ENCODE data around the gene CREB3. TPM values are rescaled to one million over a fixed set of nuclear protein-coding genes. Genes with fewer than 3 reads are reported as not detected.

CREB3 gene
- total and polyA plus RNA-seq, 9 donors = 31.2 to 41.5 (median 36.6) TPM

GRCh38 chr9:35750256-35750531, 17.7 kb downstream of the CREB3 start:
- H3K4me1 ChIP-seq (ENCODE audit: insufficient read depth) = peaks cover 22% of the 10 kb centered on the region
- H3K4me3 ChIP-seq = no peak overlapping the region
- no peaks in the 10 kb centered on the region for H3K9me3 ChIP-seq
- H3K36me3 ChIP-seq = no peaks in the 10 kb centered on the region
- H3K27me3 ChIP-seq = no peaks in the 10 kb centered on the region
- TF ChIP-seq EP300 (IDR thresholded peaks at IDR 0.05) (no peak), POLR2A (IDR thresholded peaks at IDR 0.05) (no peak), CTCF (IDR thresholded peaks at IDR 0.05) (no peak)
- no peak for DNase-seq
- intact Hi-C loops (cut with DNase I) = loop anchor here in 1 of 4 donors (10.0 kb wide), 1 partner anchor 1715 kb away; the partner anchor contains the start of gene ZBTB5
- 49 to 61% (median 54%) methylated on average over 4 of the region's 4 CpGs for WGBS, 3 donors
- H3K27ac ChIP-seq = no peak overlapping the region

DNA sequence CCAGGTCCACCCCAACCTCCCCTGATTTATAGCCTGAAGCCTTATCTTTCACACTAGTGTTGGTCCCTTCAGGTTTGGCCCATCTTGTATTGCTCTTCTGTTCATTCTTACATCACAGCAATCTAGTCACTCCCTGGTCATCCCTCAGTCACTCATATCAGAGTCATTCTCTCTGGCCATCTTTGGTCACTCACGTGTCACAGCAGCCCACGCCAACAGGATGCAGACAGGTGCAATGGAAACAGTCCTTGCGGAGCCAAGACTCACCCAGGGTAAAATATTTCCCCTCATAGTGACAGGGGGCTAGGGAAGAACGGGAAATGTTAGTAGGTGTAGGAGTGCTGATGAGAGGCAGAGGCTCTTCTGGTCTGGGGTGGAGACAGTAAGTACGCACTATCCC, 21.0 kb downstream of the CREB3 start:
- 85 to 88% (median 85%) methylated on average over 5 of the region's 5 CpGs for WGBS, 3 donors
- TF ChIP-seq EP300 (IDR thresholded peaks at IDR 0.05) (no peak), CTCF (IDR thresholded peaks at IDR 0.05) (no peak), POLR2A (IDR thresholded peaks at IDR 0.05) (no peak)
- H3K4me1 ChIP-seq (ENCODE audit: insufficient read depth) = peaks cover 9% of the 10 kb centered on the region

DNA sequence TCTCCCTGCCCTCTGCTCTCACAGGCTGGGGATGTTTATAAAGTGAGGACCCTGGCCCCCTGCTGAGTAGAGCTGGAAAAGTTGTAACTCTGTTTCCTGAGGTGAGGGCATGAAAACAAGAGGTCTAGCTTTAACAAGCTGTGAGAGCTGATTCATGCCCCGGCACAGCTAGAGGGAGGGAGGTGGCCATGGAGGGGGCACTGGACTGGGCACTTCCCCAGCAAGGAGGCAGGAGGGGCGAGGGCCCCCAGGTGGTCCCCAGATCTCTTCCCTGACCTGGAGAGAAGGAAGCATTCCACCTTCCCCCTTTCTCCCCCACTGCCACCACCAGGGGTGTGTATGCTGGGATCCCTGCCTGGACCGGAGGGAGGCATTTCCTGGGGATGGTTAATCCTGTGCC, 21.8 kb downstream of the CREB3 start, which contains the start of gene MSMP:
TSS of gene MSMP (minus strand) at position 13 of the 400 bp plus-strand sequence. CDS start 147 bp downstream, outside the sequence.
- WGBS, 3 donors = 41 to 77% (median 58%) methylated on average over 3 of the region's 3 CpGs
- intact Hi-C loops (cut with DNase I) = loop anchor here in 1 of 4 donors (10.0 kb wide), 1 partner anchor 1711 kb away; the partner anchor contains the start of gene ZBTB5
- Histone ChIP-seq H3K9me3 (no peaks in the 10 kb centered on the region), H3K36me3 (no peaks in the 10 kb centered on the region), H3K27ac (no peak within 1 kb of the TSS), H3K4me1 (ENCODE audit: insufficient read depth) (peaks cover 12% of the 10 kb centered on the region), H3K4me3 (no peak within 1 kb of the TSS), H3K27me3 (no peaks in the 10 kb centered on the region)
- no peak for TF ChIP-seq CTCF (IDR thresholded peaks at IDR 0.05)
- DNase-seq = no peak

More for the DNA sequence above, 21.0 kb downstream of the CREB3 start:
- H3K36me3 ChIP-seq = no peaks in the 10 kb centered on the region
- no peaks in the 10 kb centered on the region for H3K9me3 ChIP-seq
- H3K4me3 ChIP-seq = no peak overlapping the region
- H3K27ac ChIP-seq = no peak overlapping the region
- no peak for DNase-seq
- intact Hi-C loops (cut with DNase I) = loop anchor here in 1 of 4 donors (10.0 kb wide), 1 partner anchor 1711 kb away; the partner anchor contains the start of gene ZBTB5
- no peaks in the 10 kb centered on the region for H3K27me3 ChIP-seq

GRCh38 chr9:35755071-35755470, 22.6 kb downstream of the CREB3 start:
- Histone ChIP-seq H3K36me3 (no peaks in the 10 kb centered on the region), H3K4me3 (no peak overlapping the region), H3K27ac (no peak overlapping the region), H3K27me3 (no peaks in the 10 kb centered on the region), H3K9me3 (no peaks in the 10 kb centered on the region), H3K4me1 (ENCODE audit: insufficient read depth) (peaks cover 9% of the 10 kb centered on the region)
- TF ChIP-seq CTCF (IDR thresholded peaks at IDR 0.05) (no peak), POLR2A (IDR thresholded peaks at IDR 0.05) (no peak), EP300 (IDR thresholded peaks at IDR 0.05) (no peak)
- no peak for DNase-seq
- WGBS, 3 donors = 92 to 96% (median 94%) methylated on average over 4 of the region's 4 CpGs
- intact Hi-C loops (cut with DNase I) = loop anchor here in 1 of 4 donors (10.0 kb wide), 1 partner anchor 1710 kb away; the partner anchor contains the start of gene ZBTB5
